Activated CD4-positive, alpha-beta T cell treated with anti-CD3 and anti-CD28 coated beads for 1 hour (primary cell): ENCODE data around the gene NIPBL.
"Not testable (repeated sequence)": the region's sequence is repeated elsewhere in the genome, so short reads cannot be mapped to it uniquely, and the experiment has no call there.

ENCODE experiments used
- DNase-seq: peaks from one replicate; pipeline ENCODE4 v3.0.0-alpha.2; 2020

The NIPBL gene

GRCh38 chr5:36904677-36905076 lies 28.1 kb downstream of the NIPBL start:
- DNase-seq = no peak

- DNase-seq = no peak
Observed at GRCh38 chr5:36908544-36909260, 32.1 kb downstream of the NIPBL start.

GRCh38 chr5:36915653-36916052 lies 39.1 kb downstream of the NIPBL start:
- DNase-seq = no peak

GRCh38 chr5:36916614-36917013 lies 40.0 kb downstream of the NIPBL start:
- not testable (repeated sequence) for DNase-seq

GRCh38 chr5:36917358-36917757 lies 40.8 kb downstream of the NIPBL start:
- DNase-seq = not testable (repeated sequence)

- DNase-seq = no peak
Observed at GRCh38 chr5:36919238-36919637, 42.7 kb downstream of the NIPBL start.

- DNase-seq = no peak
Observed at GRCh38 chr5:36919650-36920049, 43.1 kb downstream of the NIPBL start.

- no peak for DNase-seq
Observed at GRCh38 chr5:36928947-36929346, 52.4 kb downstream of the NIPBL start.

- DNase-seq = no peak
Observed at GRCh38 chr5:36929438-36929837, 52.9 kb downstream of the NIPBL start.

GRCh38 chr5:36932056-36932455 lies 55.5 kb downstream of the NIPBL start:
- no peak for DNase-seq

- no peak for DNase-seq
Observed at GRCh38 chr5:36932699-36933098, 56.1 kb downstream of the NIPBL start.

- DNase-seq = no peak
Observed at GRCh38 chr5:36934740-36935356, 58.3 kb downstream of the NIPBL start.

- DNase-seq = no peak
Observed at GRCh38 chr5:36935805-36936204, 59.2 kb downstream of the NIPBL start.

GRCh38 chr5:36936309-36936708 lies 59.7 kb downstream of the NIPBL start:
- DNase-seq = no peak

GRCh38 chr5:36938129-36938528 lies 61.6 kb downstream of the NIPBL start:
- no peak for DNase-seq

- no peak for DNase-seq
Observed at GRCh38 chr5:36939969-36940858, 63.6 kb downstream of the NIPBL start.

GRCh38 chr5:36943584-36943983 lies 67.0 kb downstream of the NIPBL start:
- DNase-seq = no peak

GRCh38 chr5:36944024-36944423 lies 67.5 kb downstream of the NIPBL start:
- no peak for DNase-seq

- DNase-seq = no peak
Observed at GRCh38 chr5:36944607-36945225, 68.1 kb downstream of the NIPBL start.

- no peak for DNase-seq
Observed at GRCh38 chr5:36945687-36946086, 69.1 kb downstream of the NIPBL start.

- DNase-seq = no peak
Observed at GRCh38 chr5:36946101-36946500, 69.5 kb downstream of the NIPBL start.

GRCh38 chr5:36948041-36948440 lies 71.5 kb downstream of the NIPBL start:
- no peak for DNase-seq

- DNase-seq = no peak
Observed at GRCh38 chr5:36948650-36949049, 72.1 kb downstream of the NIPBL start.
